ENCODE data around the gene CABLES1.

GRCh38 chr18:23131693-23132319 lies 3.5 kb upstream of the CABLES1 start:
- TF ChIP-seq POLR2A (IDR thresholded peaks at IDR 0.05) (no peak), CTCF (IDR thresholded peaks at IDR 0.05) (peak; percentile 74 to 89 (median 82))

All from adrenal gland (tissue), 5 donors.